H1 (cell line): ENCODE results near the gene SARNP. TPM values are rescaled to one million over a fixed set of nuclear protein-coding genes. Genes with fewer than 3 reads are reported as not detected.

Experiments
- CTCF ChIA-PET: fragments of 300-600 bp; sonication (Branson Sonifier 250); formaldehyde crosslinking; loops from one replicate; lab custom pipeline; 2021; ENCODE audit not compliant: partially characterized antibody; lab: Charles Lee
- POLR2A ChIA-PET: fragments of 300-600 bp; sonication (Branson Sonifier 250); formaldehyde crosslinking; loops from one replicate; lab custom pipeline; 2021; ENCODE audit warnings: inconsistent platforms; ENCODE audit not compliant: partially characterized antibody; lab: Charles Lee
- DNase-seq, 2 experiments: peaks; one replicate each; pipeline versions ENCODE4 v3.0.0 to v3.0.0-alpha.2; 2010 to 2022; ENCODE audit warnings: low spot score in 2 of 2, low read depth in 1 of 2, mixed read lengths in 1 of 2
- FAIRE-seq: peaks from 2 replicates; lab custom pipeline; 2011; peaks lifted over from hg19 to GRCh38; lab: Jason Lieb, UNC
- H2AFZ ChIP-seq: 2 replicates; pipeline ENCODE4 v1.8.1; 2012; ENCODE audit warnings: low read length, inconsistent platforms
- H2AK5ac ChIP-seq: 2 replicates; pipeline ENCODE4 v1.6.1; 2013; ENCODE audit warnings: low read depth, low read length
- H2BK120ac ChIP-seq: replicated peaks from 2 replicates; pipeline ENCODE3; 2013; ENCODE audit warnings: low read depth, low read length, inconsistent platforms
- H2BK12ac ChIP-seq: 2 replicates; pipeline ENCODE4 v1.6.1; 2013; ENCODE audit warnings: low read depth, low read length
- H2BK15ac ChIP-seq: 2 replicates; pipeline ENCODE4 v1.6.1; 2013; ENCODE audit warnings: low read length
- H2BK20ac ChIP-seq: 2 replicates; pipeline ENCODE4 v1.6.1; 2013; ENCODE audit warnings: low read length
- H2BK5ac ChIP-seq: 2 replicates; pipeline ENCODE4 v1.6.1; 2013; ENCODE audit warnings: low read depth, low read length
- H3K14ac ChIP-seq: 2 replicates; pipeline ENCODE4 v1.6.1; 2013; ENCODE audit warnings: inconsistent platforms; ENCODE audit not compliant: insufficient read length
- H3K18ac ChIP-seq: 2 replicates; pipeline ENCODE4 v1.6.1; 2013; ENCODE audit warnings: low read length; ENCODE audit errors: extremely low read depth
- H3K23ac ChIP-seq: 2 replicates; pipeline ENCODE4 v1.6.1; 2013; ENCODE audit warnings: inconsistent platforms; ENCODE audit not compliant: insufficient read length
- H3K23me2 ChIP-seq: 2 replicates; pipeline ENCODE4 v1.6.1; 2013; ENCODE audit warnings: low read depth, low read length
- H3K27ac ChIP-seq: 2 replicates; pipeline ENCODE4 v1.6.1; 2011; ENCODE audit warnings: low read depth, low read length, inconsistent platforms
- H3K27me3 ChIP-seq, 4 experiments: replicated peaks in 1 of 4; 1 replicate in 1 of 4; 2 replicates in 3 of 4; pipeline versions ENCODE4 v1.6.1 to v1.8.1; 2011 to 2013; ENCODE audit warnings: low read length in 3 of 4, mild to moderate bottlenecking in 3 of 4, inconsistent platforms in 2 of 4, mixed read lengths in 2 of 4, moderate library complexity in 1 of 4; ENCODE audit not compliant: control insufficient read depth in 3 of 4, insufficient read depth in 3 of 4; ENCODE audit errors: extremely low read depth in 1 of 4
- H3K36me3 ChIP-seq, 4 experiments: 2 replicates each; pipeline versions ENCODE4 v1.6.1 to v1.8.1; 2011 to 2013; ENCODE audit warnings: mild to moderate bottlenecking in 4 of 4, low read length in 3 of 4, moderate library complexity in 2 of 4, control low read depth in 1 of 4, inconsistent platforms in 1 of 4; ENCODE audit not compliant: insufficient read depth in 4 of 4, control insufficient read depth in 2 of 4
- H3K4ac ChIP-seq: replicated peaks from 2 replicates; pipeline ENCODE3; 2013; ENCODE audit warnings: low read length, low read depth, mixed read lengths, inconsistent platforms; ENCODE audit not compliant: insufficient read length
- H3K4me1 ChIP-seq, 4 experiments: replicated peaks in 1 of 4; 1 replicate in 1 of 4; 2 replicates in 3 of 4; pipeline versions ENCODE4 v1.6.1 to v1.8.1; 2011 to 2013; ENCODE audit warnings: low read length in 3 of 4, inconsistent platforms in 2 of 4, mixed read lengths in 1 of 4; ENCODE audit not compliant: insufficient read depth in 4 of 4, control insufficient read depth in 3 of 4
- H3K4me2 ChIP-seq, 2 experiments: 2 replicates each; pipeline versions ENCODE4 v1.6.1 to v1.8.1; 2011 to 2013; ENCODE audit warnings: low read depth in 2 of 2, low read length in 2 of 2, control low read depth in 1 of 2, inconsistent platforms in 1 of 2, mild to moderate bottlenecking in 1 of 2; ENCODE audit not compliant: insufficient read depth in 1 of 2
- H3K4me3 ChIP-seq, 4 experiments: fragments of 200-600, 300-600 bp in 1 of 4; sonication (generic), shearing (Covaris generic), sonication (Bioruptor Twin) in 1 of 4; 2 replicates each; pipeline versions ENCODE4 v1.5.1 to v1.8.1; 2011 to 2016; ENCODE audit warnings: low read length in 4 of 4, low read depth in 3 of 4, control low read depth in 2 of 4, inconsistent platforms in 2 of 4, mild to moderate bottlenecking in 2 of 4, mixed read lengths in 1 of 4, moderate library complexity in 1 of 4; ENCODE audit not compliant: insufficient read depth in 2 of 4; ENCODE audit errors: extremely low read depth in 1 of 4
- H3K56ac ChIP-seq: replicated peaks from 2 replicates; pipeline ENCODE3; 2013; ENCODE audit warnings: low read depth, mild to moderate bottlenecking, mixed read lengths, low read length, inconsistent platforms; ENCODE audit not compliant: insufficient read length
- H3K79me1 ChIP-seq: 2 replicates; pipeline ENCODE4 v1.6.1; 2013; ENCODE audit warnings: low read depth, low read length, control low read depth
- H3K79me2 ChIP-seq, 2 experiments: 2 replicates each; pipeline versions ENCODE4 v1.6.1 to v1.8.1; 2012 to 2013; ENCODE audit warnings: low read length in 2 of 2, mild to moderate bottlenecking in 2 of 2, inconsistent platforms in 1 of 2; ENCODE audit not compliant: insufficient read depth in 2 of 2, control insufficient read depth in 1 of 2
- H3K9ac ChIP-seq, 4 experiments: replicated peaks in 1 of 4; 1 replicate in 1 of 4; 2 replicates in 3 of 4; pipeline versions ENCODE4 v1.6.1 to v1.8.1; 2011 to 2013; ENCODE audit warnings: low read depth in 3 of 4, low read length in 3 of 4, control low read depth in 2 of 4, mild to moderate bottlenecking in 2 of 4, moderate library complexity in 2 of 4, inconsistent platforms in 1 of 4; ENCODE audit errors: extremely low read depth in 1 of 4
- H3K9me3 ChIP-seq, 2 experiments: 2 replicates each; pipeline versions ENCODE4 v1.6.1 to v1.8.1; 2012 to 2013; ENCODE audit warnings: mild to moderate bottlenecking in 2 of 2, moderate library complexity in 2 of 2, control low read depth in 1 of 2, inconsistent platforms in 1 of 2, low read depth in 1 of 2, low read length in 1 of 2, mixed read lengths in 1 of 2; ENCODE audit not compliant: insufficient read depth in 2 of 2
- H4K20me1 ChIP-seq, 2 experiments: replicated peaks in 1 of 2; 2 replicates each; pipeline versions ENCODE3 to v1.8.1; 2011 to 2013; ENCODE audit warnings: inconsistent platforms in 2 of 2, low read length in 2 of 2, mild to moderate bottlenecking in 1 of 2; ENCODE audit not compliant: insufficient read depth in 2 of 2, control insufficient read depth in 1 of 2
- H4K5ac ChIP-seq: 2 replicates; pipeline ENCODE4 v1.6.1; 2013; ENCODE audit warnings: low read length, low read depth, mixed read lengths, inconsistent platforms; ENCODE audit not compliant: insufficient read length
- H4K8ac ChIP-seq: 2 replicates; pipeline ENCODE4 v1.8.0; 2013; ENCODE audit warnings: mild to moderate bottlenecking, moderate library complexity, low read length, inconsistent platforms; ENCODE audit not compliant: insufficient read depth; ENCODE audit errors: extremely low read depth
- H4K91ac ChIP-seq: replicated peaks from 2 replicates; pipeline ENCODE3; 2013; ENCODE audit warnings: low read length, mixed read lengths, inconsistent platforms; ENCODE audit not compliant: insufficient read length
- ATF3 ChIP-seq: IDR thresholded peaks from 2 replicates; pipeline ENCODE4 v1.6.1; 2011; ENCODE audit warnings: low read depth, mild to moderate bottlenecking, low read length; ENCODE audit not compliant: insufficient read depth
- CBX5 ChIP-seq: fragments of 300-800, 300-1000 bp; sonication (generic); IDR thresholded peaks from 2 replicates; pipeline ENCODE4 v1.7.1; 2016; ENCODE audit warnings: antibody characterized with exemption, low read length, low read depth
- CTCF ChIP-seq, 3 experiments: IDR thresholded peaks; 1 replicate in 2 of 3; 2 replicates in 1 of 3; pipeline versions ENCODE4 v1.5.1 to v1.6.1; 2011; ENCODE audit warnings: low read length in 3 of 3, mild to moderate bottlenecking in 3 of 3, inconsistent platforms in 2 of 3, low read depth in 1 of 3, moderate library complexity in 1 of 3; ENCODE audit not compliant: insufficient read depth in 1 of 3; ENCODE audit errors: control extremely low read depth in 1 of 3
- MAFK ChIP-seq: IDR thresholded peaks from 2 replicates; pipeline ENCODE4 v1.6.1; 2012; ENCODE audit warnings: low read depth, mild to moderate bottlenecking, improper control_type of control experiment, low read length
- POLR2AphosphoS5 ChIP-seq: IDR thresholded peaks from 2 replicates; pipeline ENCODE4 v1.6.1; 2011; ENCODE audit warnings: low read depth, low read length
- RAD21 ChIP-seq, 2 experiments: IDR thresholded peaks in 1 of 2; conservative IDR thresholded peaks in 1 of 2; 2 replicates each; pipeline ENCODE4 v1.6.1; 2011; ENCODE audit warnings: low read depth in 2 of 2, low read length in 2 of 2, improper control_type of control experiment in 1 of 2, inconsistent platforms in 1 of 2, mild to moderate bottlenecking in 1 of 2, moderate library complexity in 1 of 2
- SIRT6 ChIP-seq: IDR thresholded peaks from one replicate; pipeline ENCODE4 v1.7.1; 2012; ENCODE audit warnings: low read length, inconsistent platforms
- WGBS, 2 experiments: shearing (Covaris generic) in 1 of 2; methylation state at CpG; one replicate each; pipeline versions ENCODE4 v1.1.6 to v1.1.7; 2013 to 2015; ENCODE audit warnings: low lambda C conversion rate in 2 of 2, mixed read lengths in 2 of 2, inconsistent platforms in 1 of 2, low coverage in 1 of 2, missing lambda C conversion rate in 1 of 2; ENCODE audit not compliant: insufficient replicate concordance in 2 of 2, insufficient coverage in 1 of 2, insufficient read length in 1 of 2; ENCODE audit errors: extremely low coverage in 1 of 2, missing lambda C conversion rate in 1 of 2; 5-methylcytosine and 5-hydroxymethylcytosine counted together
- polyA plus RNA-seq, 7 experiments: library from polyadenylated mRNA; depleted of rRNA in 3 of 7; stranded (reverse) in 5 of 7; unstranded in 2 of 7; fragments of >200 nt in 5 of 7; fragments of 200-250 nt in 2 of 7; gene quantifications; 1 replicate in 5 of 7; 2 replicates in 1 of 7; 4 replicates in 1 of 7; pipeline versions ENCODE4 v1.2.1 to v1.2.3, GENCODE V29; 2011 to 2013; ENCODE audit warnings: missing spikeins in 2 of 7, mixed read lengths in 2 of 7
- total RNA-seq: library from RNA; stranded (reverse); fragmentation: NEBNext Ultra II Directional; extraction: Animal tissue kit (Norgen Biotek cat#: 25700); gene quantifications from 2 replicates; pipeline ENCODE4 v1.2.1, GENCODE V29; 2021
- TF ChIP-seq, protein P1 (sequence below): IDR thresholded peaks from 2 replicates; pipeline ENCODE4 v1.6.1; 2012; ENCODE audit warnings: inconsistent platforms

The SARNP gene
- total and polyA plus RNA-seq, 2 of the 8 experiments (the other 6 are each of a cell fraction or from before 2014, with no cell fraction given) = 114 to 226 TPM

GRCh38 chr12:55720894-55721444 is 96.6 kb downstream of the SARNP start:
- DNase-seq = no peak
- peaks cover 5% of the 10 kb centered on the region for H3K79me1 ChIP-seq
- ChIA-PET POLR2A (interaction anchor here (1.1 to 8.3 kb wide), 5 partner anchors 9 to 21 kb away, joined by 3 to 103 read pairs (median 5); partner anchors contain the start of genes CD63 and ITGA7), CTCF (interaction anchor here (0.5 to 11.1 kb wide), 11 partner anchors 9 to 89 kb away, joined by 3 to 229 read pairs (median 16); partner anchors contain the start of genes CD63 and ITGA7)
- no peak overlapping the region for H3K18ac ChIP-seq
- WGBS, 2 experiments = 89% methylated on average over 9 of the region's 9 CpGs; no CpG with 5 or more reads in 1 of the 2 experiments
- no peak overlapping the region for H2AK5ac ChIP-seq
- H4K20me1 ChIP-seq = peaks cover 4 to 5% of the 10 kb centered on the region in 2 experiments
- no peak overlapping the region for H4K91ac ChIP-seq
- H2BK120ac ChIP-seq = no peak overlapping the region
- H3K14ac ChIP-seq = no peak overlapping the region
- H3K23me2 ChIP-seq = peaks cover 8% of the 10 kb centered on the region; the same call in 1 of the 2 replicates
- no peak overlapping the region for H2BK20ac ChIP-seq
- H2BK12ac ChIP-seq = peak overlapping the region; percentile 46; the same call in 1 of the 2 replicates
- H4K5ac ChIP-seq = no peak overlapping the region
- H3K4me2 ChIP-seq = no peak overlapping the region
- H2BK15ac ChIP-seq = no peak overlapping the region
- no peak overlapping the region for H2BK5ac ChIP-seq
- H3K36me3 ChIP-seq = peaks cover 6 to 19% (median 14%) of the 10 kb centered on the region in 4 experiments; a peak in 5 of 8 replicates
- H3K4me1 ChIP-seq = peaks cover 4 to 27% (median 18%) of the 10 kb centered on the region in 4 experiments
- H3K56ac ChIP-seq = no peak overlapping the region
- no peak overlapping the region for H2AFZ ChIP-seq
- no peaks in the 10 kb centered on the region for H3K27me3 ChIP-seq
- FAIRE-seq = no peak
- H3K27ac ChIP-seq = no peak overlapping the region
- no peak overlapping the region for H3K4me3 ChIP-seq
- no peaks in the 10 kb centered on the region for H3K9me3 ChIP-seq
- no peak overlapping the region for H3K23ac ChIP-seq
- H3K4ac ChIP-seq = no peak overlapping the region
- peaks cover 0 to 9% of the 10 kb centered on the region in 2 experiments; a peak in 1 of 4 replicates for H3K79me2 ChIP-seq
- no peak overlapping the region for H3K9ac ChIP-seq
- 0 out of 2 replicates have a peak overlapping the region, but pooled peaks have one; percentile 7 for H4K8ac ChIP-seq
- no peak for TF ChIP-seq POLR2AphosphoS5
- no peak for TF ChIP-seq CBX5
- TF ChIP-seq RAD21 (IDR thresholded peaks at IDR 0.05 in 1 of 2, conservative IDR thresholded peaks at IDR 0.05 in 1 of 2; ENCODE audit: low read depth in 2 of 2, low read length in 2 of 2) = peak; percentile 46 to 67; a peak in 3 of 4 replicates
- no peak for TF ChIP-seq SIRT6
- no peak for TF ChIP-seq MAFK
- peak; percentile 40 to 56 (median 42) for TF ChIP-seq CTCF (IDR thresholded peaks at IDR 0.05; ENCODE audit: control extremely low read depth in 1 of 3, insufficient read depth in 1 of 3, low read depth in 1 of 3, low read length in 3 of 3)
- no peak for TF ChIP-seq ATF3
- TF ChIP-seq, protein P1, sequence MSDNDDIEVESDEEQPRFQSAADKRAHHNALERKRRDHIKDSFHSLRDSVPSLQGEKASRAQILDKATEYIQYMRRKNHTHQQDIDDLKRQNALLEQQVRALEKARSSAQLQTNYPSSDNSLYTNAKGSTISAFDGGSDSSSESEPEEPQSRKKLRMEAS = no peak
